ENCODE results near the gene COL4A6. TPM values are rescaled to one million over a fixed set of nuclear protein-coding genes. Genes with fewer than 3 reads are reported as not detected.

COL4A6 gene
- total RNA-seq, 1 experiment from 2014 or later: 0.28 TPM

DNA sequence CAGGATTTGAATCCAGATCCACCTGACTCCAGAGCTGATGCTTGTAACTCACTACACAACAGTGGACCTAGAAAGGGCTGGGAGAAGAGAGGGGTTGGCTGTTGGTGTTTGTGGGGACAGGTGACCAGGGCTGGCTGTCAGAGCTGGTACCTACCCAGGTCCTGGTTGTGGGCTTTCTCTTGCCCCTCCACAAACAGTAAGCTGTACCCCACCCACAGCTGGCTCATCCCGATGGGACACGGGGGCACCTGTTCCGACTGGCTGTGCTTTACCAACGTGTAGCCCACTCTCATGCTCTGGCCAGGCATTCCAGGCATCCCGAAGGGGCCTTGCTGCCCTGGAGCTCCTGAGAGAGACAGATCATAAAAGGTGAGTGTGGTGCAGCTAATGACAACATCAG lies 277.9 kb downstream of the COL4A6 start:
- Histone ChIP-seq H3K36me3 (ENCODE audit: control insufficient read depth, insufficient read depth, low read length) (no peaks in the 10 kb centered on the region), H3K9me3 (ENCODE audit: control insufficient read depth, insufficient read depth, low read depth, low read length) (no peaks in the 10 kb centered on the region), H3K4me3 (ENCODE audit: low read depth in 2 of 2, low read length in 2 of 2) (no peak overlapping the region), H3K27ac (ENCODE audit: low read length) (no peak overlapping the region), H3K27me3 (ENCODE audit: control insufficient read depth, insufficient read depth, low read length) (no peaks in the 10 kb centered on the region), H3K4me1 (ENCODE audit: control insufficient read depth, insufficient read depth, low read length) (no peaks in the 10 kb centered on the region)
- DNase-seq (ENCODE audit: low read depth, low spot score) (no peak), ATAC-seq (no peak)
- CTCF ChIA-PET: interaction anchor here (0.9 kb wide), 1 partner anchor 21 kb away, joined by 3 read pairs; no protein-coding TSS in a partner anchor
- TF ChIP-seq POLR2AphosphoS5 (IDR thresholded peaks at IDR 0.05; ENCODE audit: low read depth, low read length) (no peak), TCF7L2 (IDR thresholded peaks at IDR 0.05; ENCODE audit: low read depth, low read length) (no peak), SIN3A (IDR thresholded peaks at IDR 0.05; ENCODE audit: borderline replicate concordance, insufficient read depth, low read depth, low read length) (no peak)
- TF ChIP-seq, protein P1, sequence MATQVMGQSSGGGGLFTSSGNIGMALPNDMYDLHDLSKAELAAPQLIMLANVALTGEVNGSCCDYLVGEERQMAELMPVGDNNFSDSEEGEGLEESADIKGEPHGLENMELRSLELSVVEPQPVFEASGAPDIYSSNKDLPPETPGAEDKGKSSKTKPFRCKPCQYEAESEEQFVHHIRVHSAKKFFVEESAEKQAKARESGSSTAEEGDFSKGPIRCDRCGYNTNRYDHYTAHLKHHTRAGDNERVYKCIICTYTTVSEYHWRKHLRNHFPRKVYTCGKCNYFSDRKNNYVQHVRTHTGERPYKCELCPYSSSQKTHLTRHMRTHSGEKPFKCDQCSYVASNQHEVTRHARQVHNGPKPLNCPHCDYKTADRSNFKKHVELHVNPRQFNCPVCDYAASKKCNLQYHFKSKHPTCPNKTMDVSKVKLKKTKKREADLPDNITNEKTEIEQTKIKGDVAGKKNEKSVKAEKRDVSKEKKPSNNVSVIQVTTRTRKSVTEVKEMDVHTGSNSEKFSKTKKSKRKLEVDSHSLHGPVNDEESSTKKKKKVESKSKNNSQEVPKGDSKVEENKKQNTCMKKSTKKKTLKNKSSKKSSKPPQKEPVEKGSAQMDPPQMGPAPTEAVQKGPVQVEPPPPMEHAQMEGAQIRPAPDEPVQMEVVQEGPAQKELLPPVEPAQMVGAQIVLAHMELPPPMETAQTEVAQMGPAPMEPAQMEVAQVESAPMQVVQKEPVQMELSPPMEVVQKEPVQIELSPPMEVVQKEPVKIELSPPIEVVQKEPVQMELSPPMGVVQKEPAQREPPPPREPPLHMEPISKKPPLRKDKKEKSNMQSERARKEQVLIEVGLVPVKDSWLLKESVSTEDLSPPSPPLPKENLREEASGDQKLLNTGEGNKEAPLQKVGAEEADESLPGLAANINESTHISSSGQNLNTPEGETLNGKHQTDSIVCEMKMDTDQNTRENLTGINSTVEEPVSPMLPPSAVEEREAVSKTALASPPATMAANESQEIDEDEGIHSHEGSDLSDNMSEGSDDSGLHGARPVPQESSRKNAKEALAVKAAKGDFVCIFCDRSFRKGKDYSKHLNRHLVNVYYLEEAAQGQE (IDR thresholded peaks at IDR 0.05; ENCODE audit: insufficient read depth in 1 of 2, low read depth in 2 of 2, low read length in 1 of 2): no peak
- TF ChIP-seq, protein P2, sequence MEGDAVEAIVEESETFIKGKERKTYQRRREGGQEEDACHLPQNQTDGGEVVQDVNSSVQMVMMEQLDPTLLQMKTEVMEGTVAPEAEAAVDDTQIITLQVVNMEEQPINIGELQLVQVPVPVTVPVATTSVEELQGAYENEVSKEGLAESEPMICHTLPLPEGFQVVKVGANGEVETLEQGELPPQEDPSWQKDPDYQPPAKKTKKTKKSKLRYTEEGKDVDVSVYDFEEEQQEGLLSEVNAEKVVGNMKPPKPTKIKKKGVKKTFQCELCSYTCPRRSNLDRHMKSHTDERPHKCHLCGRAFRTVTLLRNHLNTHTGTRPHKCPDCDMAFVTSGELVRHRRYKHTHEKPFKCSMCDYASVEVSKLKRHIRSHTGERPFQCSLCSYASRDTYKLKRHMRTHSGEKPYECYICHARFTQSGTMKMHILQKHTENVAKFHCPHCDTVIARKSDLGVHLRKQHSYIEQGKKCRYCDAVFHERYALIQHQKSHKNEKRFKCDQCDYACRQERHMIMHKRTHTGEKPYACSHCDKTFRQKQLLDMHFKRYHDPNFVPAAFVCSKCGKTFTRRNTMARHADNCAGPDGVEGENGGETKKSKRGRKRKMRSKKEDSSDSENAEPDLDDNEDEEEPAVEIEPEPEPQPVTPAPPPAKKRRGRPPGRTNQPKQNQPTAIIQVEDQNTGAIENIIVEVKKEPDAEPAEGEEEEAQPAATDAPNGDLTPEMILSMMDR (IDR thresholded peaks at IDR 0.05): no peak
- POLR2A ChIA-PET: no interaction called here
- BruUV-seq (replicated peaks): no TSS peak
- in situ Hi-C loops (cut with HindIII; ENCODE audit: low pct_unique_long_range_greater_than_20kb, low sequenced_read_pairs): no loop called here
- intact Hi-C loops (cut with micrococcal nuclease; ENCODE audit: unreplicated experiment): no loop called here

DNA sequence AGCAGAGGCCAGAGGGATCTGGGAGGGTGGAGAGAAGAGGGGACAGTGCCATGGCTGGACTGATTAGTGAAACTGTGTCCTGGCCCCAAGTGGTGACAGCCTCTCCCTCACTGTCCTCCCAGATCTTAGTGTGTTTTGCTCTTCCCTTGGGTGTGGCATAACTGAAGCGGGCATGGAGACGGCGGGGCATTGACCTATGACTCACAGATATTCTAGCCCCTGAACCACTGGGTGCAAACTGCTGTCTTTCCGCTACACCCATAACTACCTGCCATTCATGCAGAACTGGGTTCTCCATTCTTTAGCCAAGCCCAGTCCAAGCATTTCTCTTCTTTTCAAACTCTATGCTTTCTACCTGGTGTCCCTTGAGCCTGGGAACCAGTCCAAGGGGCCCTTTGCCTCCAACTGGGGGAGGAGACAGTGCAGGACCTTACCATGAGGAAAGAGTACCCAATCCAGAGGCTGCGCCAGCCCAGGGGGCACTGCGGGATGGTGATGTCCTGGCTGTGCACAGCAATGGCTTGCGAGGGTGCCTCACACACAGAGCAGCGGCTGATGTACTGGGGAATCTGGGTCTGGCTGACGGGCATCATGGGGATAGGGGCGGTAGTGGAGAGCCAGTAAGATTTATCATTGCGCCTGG lies 279.1 kb downstream of the COL4A6 start:
- no peak for DNase-seq (ENCODE audit: low read depth, low spot score)
- no TSS peak for BruUV-seq (replicated peaks)
- intact Hi-C loops (cut with micrococcal nuclease; ENCODE audit: unreplicated experiment): no loop called here

DNA sequence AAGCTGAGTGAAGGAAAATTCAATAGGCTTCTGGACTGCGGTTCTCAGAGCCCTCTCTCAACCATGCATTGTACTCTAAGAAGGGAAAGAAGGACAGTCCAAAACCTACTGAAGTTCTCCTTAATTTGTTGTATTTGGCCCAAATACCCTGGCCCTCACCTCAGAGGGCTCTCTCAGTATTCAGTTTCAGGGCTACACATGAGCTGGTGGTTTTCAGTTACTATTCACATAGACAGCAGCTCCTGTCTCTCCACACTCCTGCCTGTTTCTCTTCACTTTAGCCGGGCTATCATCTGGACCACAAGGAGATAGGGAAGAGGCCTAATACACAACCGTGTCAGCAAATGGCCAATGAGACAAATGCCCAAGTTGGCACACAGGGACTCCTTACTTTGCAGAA lies 280.6 kb downstream of the COL4A6 start:
- no peaks in the 10 kb centered on the region for H3K36me3 ChIP-seq (ENCODE audit: control insufficient read depth, insufficient read depth, low read length)
- ATAC-seq: no peak
- ChIA-PET POLR2A (interaction anchor here (0.6 kb wide), 1 partner anchor 53 kb away, joined by 4 read pairs; no protein-coding TSS in a partner anchor), CTCF (no interaction called here)
- BruUV-seq (replicated peaks): no TSS peak
- TF ChIP-seq SIN3A (IDR thresholded peaks at IDR 0.05; ENCODE audit: borderline replicate concordance, insufficient read depth, low read depth, low read length): no peak
- TF ChIP-seq, protein P2 (IDR thresholded peaks at IDR 0.05): no peak
- no peak for TF ChIP-seq POLR2AphosphoS5 (IDR thresholded peaks at IDR 0.05; ENCODE audit: low read depth, low read length)
- no peak for TF ChIP-seq TCF7L2 (IDR thresholded peaks at IDR 0.05; ENCODE audit: low read depth, low read length)
- TF ChIP-seq, protein P1 (IDR thresholded peaks at IDR 0.05; ENCODE audit: insufficient read depth in 1 of 2, low read depth in 2 of 2, low read length in 1 of 2): no peak
- H3K4me3 ChIP-seq (ENCODE audit: low read depth in 2 of 2, low read length in 2 of 2): no peak overlapping the region
- no peak for DNase-seq (ENCODE audit: low read depth, low spot score)
- intact Hi-C loops (cut with micrococcal nuclease; ENCODE audit: unreplicated experiment): no loop called here
- in situ Hi-C loops (cut with HindIII; ENCODE audit: low pct_unique_long_range_greater_than_20kb, low sequenced_read_pairs): no loop called here
- no peaks in the 10 kb centered on the region for H3K9me3 ChIP-seq (ENCODE audit: control insufficient read depth, insufficient read depth, low read depth, low read length)
- H3K27me3 ChIP-seq (ENCODE audit: control insufficient read depth, insufficient read depth, low read length): no peaks in the 10 kb centered on the region
- no peaks in the 10 kb centered on the region for H3K4me1 ChIP-seq (ENCODE audit: control insufficient read depth, insufficient read depth, low read length)
- no peak overlapping the region for H3K27ac ChIP-seq (ENCODE audit: low read length)

More for the DNA sequence above, 279.1 kb downstream of the COL4A6 start:
- Histone ChIP-seq H3K27ac (ENCODE audit: low read length) (no peak overlapping the region), H3K4me3 (ENCODE audit: low read depth in 2 of 2, low read length in 2 of 2) (no peak overlapping the region), H3K9me3 (ENCODE audit: control insufficient read depth, insufficient read depth, low read depth, low read length) (no peaks in the 10 kb centered on the region), H3K27me3 (ENCODE audit: control insufficient read depth, insufficient read depth, low read length) (no peaks in the 10 kb centered on the region), H3K4me1 (ENCODE audit: control insufficient read depth, insufficient read depth, low read length) (no peaks in the 10 kb centered on the region), H3K36me3 (ENCODE audit: control insufficient read depth, insufficient read depth, low read length) (no peaks in the 10 kb centered on the region)
- TF ChIP-seq POLR2AphosphoS5 (IDR thresholded peaks at IDR 0.05; ENCODE audit: low read depth, low read length): no peak
- CTCF ChIA-PET: no interaction called here
- no peak for ATAC-seq
- POLR2A ChIA-PET: no interaction called here
- in situ Hi-C loops (cut with HindIII; ENCODE audit: low pct_unique_long_range_greater_than_20kb, low sequenced_read_pairs): no loop called here
